HepG2 (cell line): ENCODE results near the gene CISD1. TPM values are rescaled to one million over a fixed set of nuclear protein-coding genes. Genes with fewer than 3 reads are reported as not detected.

Experiments
- CCAR2 ChIP-seq: fragments of 200-400 bp; formaldehyde crosslinking; optimal IDR thresholded peaks from 2 replicates; pipeline ENCODE3; 2018; ENCODE audit warnings: low read depth, mild to moderate bottlenecking, low read length, moderate library complexity
- FOXA3 ChIP-seq: IDR thresholded peaks from 2 replicates; pipeline ENCODE4 v1.6.1; 2016; ENCODE audit warnings: missing genetic modification reagents, missing compliant biosample characterization
- KMT2B ChIP-seq: IDR thresholded peaks from 2 replicates; pipeline ENCODE4 v1.6.1; 2016; ENCODE audit warnings: missing genetic modification reagents, missing compliant biosample characterization
- MBNL3 ChIP-seq: fragments of 250-450 bp; sonication (Bioruptor Pico); conservative IDR thresholded peaks from 2 replicates; pipeline ENCODE4 v1.8.0; 2022; ENCODE audit warnings: mild to moderate bottlenecking, inconsistent platforms
- MED1 ChIP-seq: sonication (generic); formaldehyde crosslinking; IDR thresholded peaks from 2 replicates; pipeline ENCODE4 v1.4.0; 2020; ENCODE audit warnings: missing genetic modification reagents
- NFKB2 ChIP-seq: sonication (generic); formaldehyde crosslinking; IDR thresholded peaks from 2 replicates; pipeline ENCODE4 v1.4.0; 2020; ENCODE audit warnings: missing genetic modification reagents, borderline replicate concordance
- NR1H2 ChIP-seq: sonication (generic); formaldehyde crosslinking; IDR thresholded peaks from 2 replicates; pipeline ENCODE4 v1.8.1; 2022; ENCODE audit warnings: low read depth, missing genetic modification reagents, borderline replicate concordance
- PHF8 ChIP-seq: sonication (generic); formaldehyde crosslinking; IDR thresholded peaks from 2 replicates; pipeline ENCODE4 v1.5.0; 2020; ENCODE audit warnings: missing genetic modification reagents
- SAP130 ChIP-seq: IDR thresholded peaks from 2 replicates; pipeline ENCODE4 v1.6.1; 2016; ENCODE audit warnings: low read depth
- SPEN ChIP-seq: sonication (generic); formaldehyde crosslinking; IDR thresholded peaks from 2 replicates; pipeline ENCODE4 v1.5.1; 2020; ENCODE audit warnings: low read depth, mild to moderate bottlenecking, missing genetic modification reagents
- SRF ChIP-seq: IDR thresholded peaks from 2 replicates; pipeline ENCODE4 v1.6.1; 2011; ENCODE audit warnings: mild to moderate bottlenecking, low read depth, low read length, moderate library complexity
- TBP ChIP-seq: sonication (generic); formaldehyde crosslinking; IDR thresholded peaks from 2 replicates; pipeline ENCODE4 v1.5.0; 2020; ENCODE audit warnings: missing genetic modification reagents
- THAP11 ChIP-seq: IDR thresholded peaks from 2 replicates; pipeline ENCODE4 v1.6.1; 2016; ENCODE audit warnings: missing biosample characterization, missing genetic modification reagents
- ZBTB1 ChIP-seq: sonication (generic); formaldehyde crosslinking; IDR thresholded peaks from 2 replicates; pipeline ENCODE4 v1.4.0; 2020; ENCODE audit warnings: missing genetic modification reagents, borderline replicate concordance
- ZNF33A ChIP-seq: sonication (generic); formaldehyde crosslinking; IDR thresholded peaks from 2 replicates; pipeline ENCODE4 v1.5.1; 2020; ENCODE audit warnings: missing genetic modification reagents, mild to moderate bottlenecking, moderate library complexity, borderline replicate concordance
- ZNF879 ChIP-seq: sonication (generic); formaldehyde crosslinking; IDR thresholded peaks from 2 replicates; pipeline ENCODE4 v1.8.1; 2023; ENCODE audit warnings: missing genetic modification reagents
- ZSCAN20 ChIP-seq: sonication (generic); formaldehyde crosslinking; IDR thresholded peaks from 2 replicates; pipeline ENCODE4 v1.4.0; 2020; ENCODE audit warnings: missing genetic modification reagents, mild to moderate bottlenecking, borderline replicate concordance
- polyA plus RNA-seq, 8 experiments: library from polyadenylated mRNA; depleted of rRNA in 3 of 8; stranded (reverse) in 7 of 8; unstranded in 1 of 8; fragments of >200 nt; fragmentation: Illumina TruSeq in 4 of 8; extraction: Trizol in 4 of 8; gene quantifications; 2 replicates each; pipeline versions ENCODE4 v1.2.1 to v1.2.3, GENCODE V29; 2011 to 2016; ENCODE audit warnings: low read depth in 4 of 8, missing spikeins in 1 of 8, mixed read lengths in 1 of 8; ENCODE audit not compliant: insufficient read depth in 1 of 8
- total RNA-seq, 5 experiments: library from RNA; depleted of rRNA; stranded (reverse); fragments of >200 nt; fragmentation: Illumina TruSeq; extraction: Trizol; gene quantifications; 2 replicates each; pipeline ENCODE4 v1.2.3, GENCODE V29; 2016; ENCODE audit warnings: low read depth in 1 of 5
- TF ChIP-seq, protein P1 (sequence below): sonication (generic); formaldehyde crosslinking; IDR thresholded peaks from 2 replicates; pipeline ENCODE4 v1.4.0; 2020; ENCODE audit warnings: missing genetic modification reagents
- TF ChIP-seq, protein P2 (sequence below): IDR thresholded peaks from 2 replicates; pipeline ENCODE4 v1.6.1; 2016; ENCODE audit warnings: mild to moderate bottlenecking, missing biosample characterization, missing genetic modification reagents
- TF ChIP-seq, protein P3 (sequence below): IDR thresholded peaks from 2 replicates; pipeline ENCODE4 v1.4.0; 2020; ENCODE audit warnings: mild to moderate bottlenecking, missing genetic modification reagents
- TF ChIP-seq, protein P4 (sequence below), 2 experiments: sonication (generic) in 1 of 2; formaldehyde crosslinking in 1 of 2; IDR thresholded peaks; 2 replicates each; pipeline versions ENCODE4 v1.4.0 to v1.6.1; 2016 to 2020; ENCODE audit warnings: borderline replicate concordance in 1 of 2, low read depth in 1 of 2, mild to moderate bottlenecking in 1 of 2, missing genetic modification reagents in 1 of 2

The CISD1 gene
- total and polyA plus RNA-seq, 2 of the 13 experiments (the other 11 are each of a cell fraction or from before 2014, with no cell fraction given) = 63.4 to 78.9 TPM

DNA sequence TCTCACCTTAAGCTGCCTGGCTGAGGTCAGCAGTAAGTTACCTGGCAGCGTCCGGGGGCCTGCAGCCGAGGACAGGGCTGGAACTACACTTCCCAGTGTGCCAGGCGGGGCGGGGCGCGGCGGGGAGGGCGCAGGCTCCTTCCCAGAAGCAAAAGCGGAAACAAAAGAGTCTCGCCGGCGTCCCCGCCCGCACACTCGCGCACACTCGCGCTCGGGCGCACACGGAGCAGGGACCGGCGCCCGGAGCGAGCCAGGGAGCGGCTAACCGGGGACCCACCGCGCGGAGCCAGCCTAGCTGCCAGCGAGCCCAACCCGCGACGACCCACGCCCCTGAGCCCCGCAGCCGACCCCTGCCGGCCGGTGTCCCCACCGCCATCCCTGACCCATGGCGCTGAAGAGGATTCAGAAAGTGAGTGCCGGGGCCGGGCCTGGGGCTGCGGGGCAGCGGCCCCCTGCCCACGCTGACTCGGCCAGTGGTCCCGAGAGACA lies 65.9 kb downstream of the CISD1 start, which contains the start of gene UBE2D1 (continued):
- peak; percentile 86 for TF ChIP-seq SAP130 (CRISPR knock-in tag)
- peak; percentile 82; the same call in 1 of the 2 replicates for TF ChIP-seq TBP (CRISPR knock-in tag)
- TF ChIP-seq SRF = no peak
- TF ChIP-seq ZBTB1 = no peak
- no peak for TF ChIP-seq ZNF33A
- TF ChIP-seq, protein P1, sequence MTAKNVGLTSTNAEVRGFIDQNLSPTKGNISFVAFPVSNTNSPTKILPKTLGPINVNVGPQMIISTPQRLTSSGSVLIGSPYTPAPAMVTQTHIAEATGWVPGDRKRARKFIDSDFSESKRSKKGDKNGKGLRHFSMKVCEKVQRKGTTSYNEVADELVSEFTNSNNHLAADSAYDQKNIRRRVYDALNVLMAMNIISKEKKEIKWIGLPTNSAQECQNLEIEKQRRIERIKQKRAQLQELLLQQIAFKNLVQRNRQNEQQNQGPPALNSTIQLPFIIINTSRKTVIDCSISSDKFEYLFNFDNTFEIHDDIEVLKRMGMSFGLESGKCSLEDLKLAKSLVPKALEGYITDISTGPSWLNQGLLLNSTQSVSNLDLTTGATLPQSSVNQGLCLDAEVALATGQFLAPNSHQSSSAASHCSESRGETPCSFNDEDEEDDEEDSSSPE (CRISPR knock-in tag) = peak; percentile 54
- TF ChIP-seq, protein P2, sequence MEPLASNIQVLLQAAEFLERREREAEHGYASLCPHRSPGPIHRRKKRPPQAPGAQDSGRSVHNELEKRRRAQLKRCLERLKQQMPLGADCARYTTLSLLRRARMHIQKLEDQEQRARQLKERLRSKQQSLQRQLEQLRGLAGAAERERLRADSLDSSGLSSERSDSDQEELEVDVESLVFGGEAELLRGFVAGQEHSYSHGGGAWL = peak; percentile 57
- no peak for TF ChIP-seq CCAR2
- TF ChIP-seq, protein P3, sequence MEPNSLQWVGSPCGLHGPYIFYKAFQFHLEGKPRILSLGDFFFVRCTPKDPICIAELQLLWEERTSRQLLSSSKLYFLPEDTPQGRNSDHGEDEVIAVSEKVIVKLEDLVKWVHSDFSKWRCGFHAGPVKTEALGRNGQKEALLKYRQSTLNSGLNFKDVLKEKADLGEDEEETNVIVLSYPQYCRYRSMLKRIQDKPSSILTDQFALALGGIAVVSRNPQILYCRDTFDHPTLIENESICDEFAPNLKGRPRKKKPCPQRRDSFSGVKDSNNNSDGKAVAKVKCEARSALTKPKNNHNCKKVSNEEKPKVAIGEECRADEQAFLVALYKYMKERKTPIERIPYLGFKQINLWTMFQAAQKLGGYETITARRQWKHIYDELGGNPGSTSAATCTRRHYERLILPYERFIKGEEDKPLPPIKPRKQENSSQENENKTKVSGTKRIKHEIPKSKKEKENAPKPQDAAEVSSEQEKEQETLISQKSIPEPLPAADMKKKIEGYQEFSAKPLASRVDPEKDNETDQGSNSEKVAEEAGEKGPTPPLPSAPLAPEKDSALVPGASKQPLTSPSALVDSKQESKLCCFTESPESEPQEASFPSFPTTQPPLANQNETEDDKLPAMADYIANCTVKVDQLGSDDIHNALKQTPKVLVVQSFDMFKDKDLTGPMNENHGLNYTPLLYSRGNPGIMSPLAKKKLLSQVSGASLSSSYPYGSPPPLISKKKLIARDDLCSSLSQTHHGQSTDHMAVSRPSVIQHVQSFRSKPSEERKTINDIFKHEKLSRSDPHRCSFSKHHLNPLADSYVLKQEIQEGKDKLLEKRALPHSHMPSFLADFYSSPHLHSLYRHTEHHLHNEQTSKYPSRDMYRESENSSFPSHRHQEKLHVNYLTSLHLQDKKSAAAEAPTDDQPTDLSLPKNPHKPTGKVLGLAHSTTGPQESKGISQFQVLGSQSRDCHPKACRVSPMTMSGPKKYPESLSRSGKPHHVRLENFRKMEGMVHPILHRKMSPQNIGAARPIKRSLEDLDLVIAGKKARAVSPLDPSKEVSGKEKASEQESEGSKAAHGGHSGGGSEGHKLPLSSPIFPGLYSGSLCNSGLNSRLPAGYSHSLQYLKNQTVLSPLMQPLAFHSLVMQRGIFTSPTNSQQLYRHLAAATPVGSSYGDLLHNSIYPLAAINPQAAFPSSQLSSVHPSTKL (CRISPR knock-in tag) = peak; percentile 22; the same call in 1 of the 2 replicates
- TF ChIP-seq MBNL3 (CRISPR knock-in tag) = no peak
- peak; percentile 98 for TF ChIP-seq THAP11
- peak; percentile 92; the same call in 1 of the 2 replicates for TF ChIP-seq NFKB2
- TF ChIP-seq, protein P4, sequence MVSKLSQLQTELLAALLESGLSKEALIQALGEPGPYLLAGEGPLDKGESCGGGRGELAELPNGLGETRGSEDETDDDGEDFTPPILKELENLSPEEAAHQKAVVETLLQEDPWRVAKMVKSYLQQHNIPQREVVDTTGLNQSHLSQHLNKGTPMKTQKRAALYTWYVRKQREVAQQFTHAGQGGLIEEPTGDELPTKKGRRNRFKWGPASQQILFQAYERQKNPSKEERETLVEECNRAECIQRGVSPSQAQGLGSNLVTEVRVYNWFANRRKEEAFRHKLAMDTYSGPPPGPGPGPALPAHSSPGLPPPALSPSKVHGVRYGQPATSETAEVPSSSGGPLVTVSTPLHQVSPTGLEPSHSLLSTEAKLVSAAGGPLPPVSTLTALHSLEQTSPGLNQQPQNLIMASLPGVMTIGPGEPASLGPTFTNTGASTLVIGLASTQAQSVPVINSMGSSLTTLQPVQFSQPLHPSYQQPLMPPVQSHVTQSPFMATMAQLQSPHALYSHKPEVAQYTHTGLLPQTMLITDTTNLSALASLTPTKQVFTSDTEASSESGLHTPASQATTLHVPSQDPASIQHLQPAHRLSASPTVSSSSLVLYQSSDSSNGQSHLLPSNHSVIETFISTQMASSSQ (IDR thresholded peaks at IDR 0.05; ENCODE audit: low read depth) = no peak
- TF ChIP-seq, protein P4 (CRISPR knock-in tag; IDR thresholded peaks at IDR 0.05; ENCODE audit: borderline replicate concordance) = peak; percentile 65; the same call in 1 of the 2 replicates
- no peak for TF ChIP-seq ZNF879
- TF ChIP-seq NR1H2 (CRISPR knock-in tag) = peak; percentile 18; the same call in 1 of the 2 replicates
- peak; percentile 85; the same call in 1 of the 2 replicates for TF ChIP-seq ZSCAN20 (CRISPR knock-in tag)
- peak; percentile 46; the same call in 1 of the 2 replicates for TF ChIP-seq KMT2B
- TF ChIP-seq PHF8 = peak; percentile 76
- TF ChIP-seq MED1 (CRISPR knock-in tag) = peak; percentile 60
- TF ChIP-seq SPEN (CRISPR knock-in tag) = peak; percentile 51
- 0 out of 2 replicates have a peak, but pooled peaks have one; percentile 7 for TF ChIP-seq FOXA3 (CRISPR knock-in tag)
